ENCODE results near the gene ASB8.
"Not testable (repeated sequence)": the region's sequence is repeated elsewhere in the genome, so short reads cannot be mapped to it uniquely, and the experiment has no call there.

ASB8 gene

DNA sequence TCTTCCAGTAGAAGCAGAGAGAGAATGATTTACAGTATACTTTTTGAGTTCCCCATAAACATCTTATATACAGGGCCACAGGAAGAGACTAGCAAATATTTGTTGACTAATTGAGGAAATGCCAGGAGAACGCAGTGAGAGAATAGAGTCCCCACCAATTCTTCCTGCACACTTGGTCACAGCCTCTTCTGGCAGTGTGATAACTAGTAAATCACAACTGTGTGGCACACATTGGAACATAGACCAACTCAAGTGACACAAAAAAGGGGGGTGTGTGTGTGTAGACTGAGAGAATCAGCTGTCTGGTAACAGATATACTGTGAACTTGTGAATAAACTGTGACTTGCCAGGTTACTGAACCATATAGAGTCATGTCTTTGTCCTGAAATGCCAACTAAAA is 27.9 kb downstream of the ASB8 start:
- Mint-ChIP-seq H3K27ac (no peak overlapping the region), H3K36me3 (peaks cover 15% of the 10 kb centered on the region), H3K4me1 (no peaks in the 10 kb centered on the region), H3K27me3 (no peaks in the 10 kb centered on the region), H3K9me3 (no peaks in the 10 kb centered on the region), H3K4me3 (no peak overlapping the region)

GRCh38 chr12:48128800-48129199 is 28.5 kb downstream of the ASB8 start:
- Mint-ChIP-seq H3K36me3 (peaks cover 15% of the 10 kb centered on the region), H3K9me3 (no peaks in the 10 kb centered on the region), H3K4me1 (no peaks in the 10 kb centered on the region), H3K27ac (no peak overlapping the region), H3K4me3 (no peak overlapping the region), H3K27me3 (no peaks in the 10 kb centered on the region)

GRCh38 chr12:48126953-48127630 is 30.2 kb downstream of the ASB8 start:
- peaks cover 3% of the 10 kb centered on the region for H3K4me1 Mint-ChIP-seq
- H3K36me3 Mint-ChIP-seq: peaks cover 16% of the 10 kb centered on the region
- H3K4me3 Mint-ChIP-seq: no peak overlapping the region
- no peak overlapping the region for H3K27ac Mint-ChIP-seq
- no peaks in the 10 kb centered on the region for H3K9me3 Mint-ChIP-seq
- H3K27me3 Mint-ChIP-seq: no peaks in the 10 kb centered on the region

GRCh38 chr12:48125985-48126384 is 31.3 kb downstream of the ASB8 start:
- H3K4me1 Mint-ChIP-seq: peaks cover 4% of the 10 kb centered on the region
- no peaks in the 10 kb centered on the region for H3K27me3 Mint-ChIP-seq
- no peaks in the 10 kb centered on the region for H3K9me3 Mint-ChIP-seq
- H3K4me3 Mint-ChIP-seq: no peak overlapping the region
- H3K27ac Mint-ChIP-seq: no peak overlapping the region
- peaks cover 17% of the 10 kb centered on the region for H3K36me3 Mint-ChIP-seq

- H3K4me1 Mint-ChIP-seq, H3K4me3 Mint-ChIP-seq, H3K27ac Mint-ChIP-seq, H3K9me3 Mint-ChIP-seq, H3K27me3 Mint-ChIP-seq: not testable (repeated sequence)
- peaks cover 17% of the 10 kb centered on the region for H3K36me3 Mint-ChIP-seq
Measured at GRCh38 chr12:48125542-48125941, 31.8 kb downstream of the ASB8 start.

DNA sequence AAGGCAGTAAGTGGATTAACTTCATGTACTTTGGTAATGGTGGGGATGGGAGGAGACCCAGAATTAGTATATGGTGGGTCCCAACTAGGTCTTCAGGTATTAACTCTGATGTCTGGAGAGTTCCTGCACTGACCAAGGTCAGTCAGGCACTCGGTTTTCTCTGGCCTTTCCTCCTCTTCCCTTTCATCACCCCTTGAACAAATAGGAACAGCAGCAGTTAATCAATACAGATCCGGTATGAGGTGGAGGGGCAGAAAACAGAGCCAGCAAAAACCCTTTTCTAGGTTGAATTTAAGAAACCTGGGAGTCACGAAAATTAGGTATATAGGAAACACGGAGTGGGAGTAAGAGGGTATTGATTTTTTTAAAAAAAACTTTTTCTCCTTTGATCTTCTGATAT is 34.1 kb downstream of the ASB8 start:
- Mint-ChIP-seq H3K9me3 (no peaks in the 10 kb centered on the region), H3K4me3 (no peak overlapping the region), H3K36me3 (peaks cover 19% of the 10 kb centered on the region), H3K4me1 (peaks cover 24% of the 10 kb centered on the region), H3K27ac (no peak overlapping the region), H3K27me3 (peaks cover 1% of the 10 kb centered on the region)

DNA sequence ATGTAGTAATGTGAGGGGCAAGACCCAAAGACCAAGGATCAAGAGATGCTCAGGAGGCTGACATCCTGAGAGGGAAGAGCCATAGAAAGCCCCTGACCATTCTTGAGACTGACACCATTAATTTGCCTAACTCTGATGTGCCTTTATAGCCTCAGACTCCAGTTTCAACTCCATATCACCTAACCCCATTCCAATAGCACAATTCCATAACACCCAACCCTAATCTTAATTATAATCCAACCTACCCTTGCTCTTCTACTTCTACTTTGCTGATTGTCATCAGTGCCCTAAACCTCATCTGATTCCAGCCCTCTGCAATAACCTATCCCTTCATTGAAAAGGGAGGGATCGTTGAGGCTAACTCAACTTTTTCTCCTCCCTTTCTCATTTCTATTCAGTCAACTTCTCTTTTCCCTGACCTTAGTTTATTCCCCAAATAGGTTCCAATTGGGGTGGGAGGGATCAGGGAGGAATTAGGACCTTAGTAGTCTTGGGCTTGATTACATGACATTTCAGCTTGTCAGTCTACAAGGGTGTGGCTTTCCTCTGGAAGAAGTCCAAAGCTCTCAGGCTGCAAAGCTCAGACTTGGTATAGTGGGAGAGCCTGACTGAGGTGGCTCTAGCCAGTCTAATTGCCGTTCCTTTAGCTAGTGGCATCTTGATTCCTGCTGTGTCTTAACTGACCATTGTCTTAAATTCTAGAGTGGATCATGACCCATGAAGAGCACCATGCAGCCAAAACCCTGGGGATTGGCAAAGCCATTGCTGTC is 35.1 kb downstream of the ASB8 start:
- peaks cover 25% of the 10 kb centered on the region for H3K4me1 Mint-ChIP-seq
- H3K4me3 Mint-ChIP-seq: no peak overlapping the region
- no peak overlapping the region for H3K27ac Mint-ChIP-seq
- peaks cover 1% of the 10 kb centered on the region for H3K27me3 Mint-ChIP-seq
- H3K36me3 Mint-ChIP-seq: peaks cover 14% of the 10 kb centered on the region
- no peaks in the 10 kb centered on the region for H3K9me3 Mint-ChIP-seq

- H3K27ac Mint-ChIP-seq: no peak overlapping the region
- peaks cover 12% of the 10 kb centered on the region for H3K36me3 Mint-ChIP-seq
- H3K9me3 Mint-ChIP-seq: no peaks in the 10 kb centered on the region
- peaks cover 1% of the 10 kb centered on the region for H3K27me3 Mint-ChIP-seq
- H3K4me1 Mint-ChIP-seq: peaks cover 25% of the 10 kb centered on the region
- H3K4me3 Mint-ChIP-seq: no peak overlapping the region
Measured at GRCh38 chr12:48121522-48121921, 35.8 kb downstream of the ASB8 start.

GRCh38 chr12:48119834-48120195 is 37.5 kb downstream of the ASB8 start:
- Mint-ChIP-seq H3K9me3 (no peaks in the 10 kb centered on the region), H3K4me1 (peaks cover 25% of the 10 kb centered on the region), H3K27ac (peak overlapping the region; percentile 66), H3K4me3 (peak overlapping the region; percentile 99), H3K27me3 (peaks cover 1% of the 10 kb centered on the region), H3K36me3 (peaks cover 11% of the 10 kb centered on the region)

DNA sequence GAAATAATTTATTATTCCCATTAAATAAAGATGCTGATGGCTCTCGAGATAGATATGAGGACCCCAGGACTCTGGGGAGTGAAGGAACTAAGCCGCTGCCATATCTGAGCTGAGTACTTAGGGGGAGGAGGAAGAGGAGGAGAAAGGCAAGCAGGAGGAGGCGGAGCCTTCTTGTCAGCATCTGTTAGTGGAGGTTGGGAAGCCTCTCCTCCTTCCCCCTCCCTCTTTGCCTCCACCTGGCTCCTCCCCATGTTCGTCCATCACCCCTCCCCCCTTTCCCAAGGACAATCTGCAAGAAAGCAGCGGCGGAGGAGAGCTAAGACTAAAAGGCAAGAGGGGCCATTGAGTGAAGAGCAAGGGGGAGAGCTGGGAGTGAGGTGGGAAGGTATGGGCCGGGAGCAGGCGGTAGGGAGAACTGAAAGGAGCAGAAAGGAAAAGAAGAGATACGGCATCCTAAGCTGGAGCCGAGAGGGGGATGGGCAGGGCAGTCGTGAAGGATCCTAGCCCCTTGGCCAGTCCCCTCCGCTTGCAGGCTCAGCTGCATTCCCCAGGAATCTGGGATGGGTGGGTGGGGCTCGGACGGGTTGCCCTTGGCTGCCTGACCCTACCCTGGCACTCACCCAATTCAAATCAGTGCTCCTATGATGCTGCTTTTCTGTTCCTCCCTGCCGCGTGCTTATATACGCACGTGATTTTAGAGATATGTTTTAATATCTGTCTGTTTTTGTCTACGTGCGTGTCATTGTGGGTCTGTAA is 38.1 kb downstream of the ASB8 start, which contains the start of gene PFKM:
PFKM (plus strand) TSS at position 287 of the 756 bp plus-strand sequence. CDS start 3,411 bp downstream, outside the sequence.
- Mint-ChIP-seq H3K36me3 (peaks cover 10% of the 10 kb centered on the region), H3K4me1 (peaks cover 25% of the 10 kb centered on the region), H3K27ac (peak within 1 kb of the TSS; percentile 97), H3K27me3 (peaks cover 1% of the 10 kb centered on the region), H3K9me3 (no peaks in the 10 kb centered on the region), H3K4me3 (peak within 1 kb of the TSS; percentile 99)

DNA sequence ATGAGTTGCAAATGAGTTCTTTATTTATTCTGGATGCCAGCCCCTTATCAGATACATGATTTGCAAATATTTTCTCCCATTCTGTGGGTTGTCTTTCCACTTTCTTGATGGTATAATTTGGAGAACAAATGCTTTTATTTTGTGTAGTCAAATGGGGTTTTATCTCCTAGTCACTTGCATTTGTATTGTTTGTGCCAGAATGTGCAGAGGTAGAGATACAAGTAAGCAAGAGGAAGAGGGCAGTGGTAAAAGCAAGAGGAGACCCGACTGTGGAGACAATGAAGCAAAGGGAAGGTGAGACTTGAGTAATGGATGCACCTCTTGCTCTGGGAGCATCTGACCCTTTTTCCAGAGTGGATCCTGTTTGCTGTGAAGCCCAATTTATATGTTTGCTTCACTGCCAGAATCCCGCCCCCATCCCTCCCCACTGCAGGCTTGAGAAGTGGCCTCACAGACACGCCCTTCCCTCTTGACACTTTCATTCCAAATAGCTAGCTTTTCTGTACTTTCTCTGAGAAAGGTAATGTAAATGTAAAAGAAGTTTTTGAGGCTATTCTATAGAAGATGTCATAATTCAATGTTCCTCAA is 38.9 kb downstream of the ASB8 start:
- Mint-ChIP-seq H3K27me3 (peaks cover 1% of the 10 kb centered on the region), H3K4me3 (peak overlapping the region; percentile 99), H3K27ac (no peak overlapping the region), H3K36me3 (peaks cover 10% of the 10 kb centered on the region), H3K9me3 (no peaks in the 10 kb centered on the region), H3K4me1 (peaks cover 25% of the 10 kb centered on the region)

DNA sequence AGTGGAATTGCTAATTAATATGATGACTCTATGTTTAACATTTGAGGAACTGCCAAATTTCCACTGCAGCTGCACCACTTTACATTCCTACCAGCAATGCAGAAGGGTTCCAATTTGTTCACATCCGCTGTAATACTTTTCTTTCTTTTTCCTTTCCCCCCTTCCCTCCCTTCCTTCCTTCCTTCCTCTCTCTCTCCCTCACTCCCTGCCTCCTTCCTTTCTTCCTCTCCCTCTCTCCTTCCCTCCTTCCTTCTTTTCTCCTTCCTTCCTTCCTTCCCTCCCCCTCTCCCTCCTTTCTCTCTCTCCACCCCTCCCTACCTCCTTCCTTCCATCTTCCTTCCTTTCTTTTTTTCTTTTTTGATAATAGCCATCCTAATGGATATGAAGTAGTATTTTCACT is 41.4 kb downstream of the ASB8 start:
- no peak overlapping the region for H3K4me3 Mint-ChIP-seq
- peaks cover 4% of the 10 kb centered on the region for H3K36me3 Mint-ChIP-seq
- H3K27me3 Mint-ChIP-seq: peaks cover 1% of the 10 kb centered on the region
- no peak overlapping the region for H3K27ac Mint-ChIP-seq
- H3K9me3 Mint-ChIP-seq: no peaks in the 10 kb centered on the region
- H3K4me1 Mint-ChIP-seq: peaks cover 22% of the 10 kb centered on the region

GRCh38 chr12:48111312-48111693 is 46.0 kb downstream of the ASB8 start:
- H3K36me3 Mint-ChIP-seq, H3K27me3 Mint-ChIP-seq, H3K27ac Mint-ChIP-seq, H3K4me3 Mint-ChIP-seq, H3K9me3 Mint-ChIP-seq: not testable (repeated sequence)
- peaks cover 29% of the 10 kb centered on the region for H3K4me1 Mint-ChIP-seq

DNA sequence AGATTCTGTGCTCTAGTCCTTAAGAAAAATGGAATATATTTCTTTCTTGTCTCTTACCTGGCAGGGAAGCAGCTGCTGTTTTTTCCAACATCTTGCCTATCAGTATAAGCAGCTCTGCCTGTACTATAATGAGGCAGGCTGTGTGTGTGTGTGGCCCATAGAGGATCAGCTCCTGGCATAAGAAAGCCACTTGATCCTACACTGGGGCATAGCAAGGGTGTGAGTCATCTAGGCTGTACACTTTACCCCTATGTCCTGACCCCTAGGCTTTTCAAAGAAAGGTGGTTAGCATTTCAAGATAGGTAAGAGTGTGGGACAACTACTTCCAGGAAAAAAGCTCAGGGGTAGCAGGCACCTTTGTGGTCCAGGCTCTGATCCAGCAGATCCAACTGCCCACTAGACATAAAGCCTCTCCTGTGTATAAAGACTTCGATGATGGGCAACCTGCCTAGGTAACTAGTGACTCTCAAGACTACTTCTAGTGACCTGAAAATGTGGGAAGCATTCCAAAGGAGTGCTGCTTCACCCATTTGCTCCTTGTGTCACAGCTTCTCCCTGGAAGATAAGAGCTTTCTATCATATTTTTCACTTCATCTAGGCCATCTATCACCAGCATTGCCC is 46.5 kb downstream of the ASB8 start:
- H3K4me1 Mint-ChIP-seq: peaks cover 31% of the 10 kb centered on the region
- no peaks in the 10 kb centered on the region for H3K9me3 Mint-ChIP-seq
- H3K27me3 Mint-ChIP-seq: no peaks in the 10 kb centered on the region
- H3K4me3 Mint-ChIP-seq: no peak overlapping the region
- H3K27ac Mint-ChIP-seq: no peak overlapping the region
- peaks cover 2% of the 10 kb centered on the region for H3K36me3 Mint-ChIP-seq

- no peaks in the 10 kb centered on the region for H3K27me3 Mint-ChIP-seq
- peaks cover under 1% of the 10 kb centered on the region for H3K36me3 Mint-ChIP-seq
- H3K4me3 Mint-ChIP-seq: no peak overlapping the region
- no peaks in the 10 kb centered on the region for H3K9me3 Mint-ChIP-seq
- H3K4me1 Mint-ChIP-seq: peaks cover 35% of the 10 kb centered on the region
- H3K27ac Mint-ChIP-seq: peak overlapping the region; percentile 3
Measured at GRCh38 chr12:48109424-48109823, 47.9 kb downstream of the ASB8 start.

Measured in activated naive CD4-positive, alpha-beta T cell treated with anti-CD3 and anti-CD28 coated beads, Interleukin-2, amount 50 U/mL, for 24 hours (primary cell).